ENCODE measurements around the gene RPP25.
"Not testable (repeated sequence)": the region's sequence is repeated elsewhere in the genome, so short reads cannot be mapped to it uniquely, and the experiment has no call there.

Gene RPP25

GRCh38 chr15:74962219-74962618 is 5.6 kb upstream of the RPP25 start:
- no peak for DNase-seq

- no peak for DNase-seq
Observed at GRCh38 chr15:74961616-74962015, 5.0 kb upstream of the RPP25 start.

GRCh38 chr15:74960995-74961588 is 4.5 kb upstream of the RPP25 start:
- no peak for DNase-seq

GRCh38 chr15:74960286-74960685 is 3.7 kb upstream of the RPP25 start:
- no peak for DNase-seq

- DNase-seq, result no peak
Observed at GRCh38 chr15:74959586-74959939, 3.0 kb upstream of the RPP25 start.

GRCh38 chr15:74958908-74959585 is 2.5 kb upstream of the RPP25 start:
- no peak for DNase-seq

- DNase-seq, result no peak
Observed at GRCh38 chr15:74958320-74958907, 1.8 kb upstream of the RPP25 start.

- DNase-seq, result no peak
Observed at GRCh38 chr15:74957476-74958035, 984 bp upstream of the RPP25 start.

- DNase-seq, result peak; percentile 68
Observed at GRCh38 chr15:74955796-74956647, 550 bp downstream of the RPP25 start.

- DNase-seq, result no peak
Observed at GRCh38 chr15:74955017-74955416, 1.6 kb downstream of the RPP25 start.

- DNase-seq, result no peak
Observed at GRCh38 chr15:74954515-74954914, 2.1 kb downstream of the RPP25 start.

GRCh38 chr15:74951006-74951405 is 5.6 kb downstream of the RPP25 start:
- DNase-seq, result no peak

GRCh38 chr15:74950078-74950908 is 6.3 kb downstream of the RPP25 start:
- peak; percentile 82 for DNase-seq

GRCh38 chr15:74937590-74938371 is 18.8 kb downstream of the RPP25 start, which contains the start of gene COX5A:
Gene COX5A, minus strand, starts transcription at chr15:74938073. Its CDS starts 59 bp downstream, at chr15:74938014.
- peak; percentile 94 for DNase-seq

- no peak for DNase-seq
Observed at GRCh38 chr15:74937272-74937589, 19.3 kb downstream of the RPP25 start.

GRCh38 chr15:74935193-74935592 is 21.4 kb downstream of the RPP25 start:
- DNase-seq, result not testable (repeated sequence)

- DNase-seq, result no peak
Observed at GRCh38 chr15:74933573-74933972, 23.0 kb downstream of the RPP25 start.

GRCh38 chr15:74928771-74929198 is 27.8 kb downstream of the RPP25 start:
- DNase-seq, result no peak

GRCh38 chr15:74924525-74924924 is 32.0 kb downstream of the RPP25 start:
- DNase-seq, result no peak

- DNase-seq, result no peak
Observed at GRCh38 chr15:74920456-74920855, 36.1 kb downstream of the RPP25 start.

GRCh38 chr15:74917676-74918075 is 38.9 kb downstream of the RPP25 start:
- DNase-seq, result no peak

Data from CD4-positive, alpha-beta T cell treated with Interleukin-12 subunit alpha and Interleukin-12 subunit beta, for 1 hour (primary cell).